Muscle layer of duodenum (tissue), 2 donors: ENCODE results near the gene LPA.
A peak's percentile ranks its signal among the peaks of the same experiment; 100 is the strongest.
"Not testable (repeated sequence)": the region's sequence is repeated elsewhere in the genome, so short reads cannot be mapped to it uniquely, and the experiment has no call there.

Source experiments
- H3K27ac ChIP-seq: one replicate; pipeline ENCODE4 v1.7.0; 2013; ENCODE audit warnings: mild to moderate bottlenecking, low read length
- H3K27me3 ChIP-seq: one replicate; pipeline ENCODE4 v1.7.0; 2013; ENCODE audit warnings: low read depth, mild to moderate bottlenecking, control low read depth, low read length
- H3K36me3 ChIP-seq, 2 donors: one replicate each; pipeline ENCODE4 v1.7.0; 2013; ENCODE audit warnings: low read length in 2 of 2, control low read depth in 1 of 2, mild to moderate bottlenecking in 1 of 2; ENCODE audit not compliant: insufficient read depth in 2 of 2, control insufficient read depth in 1 of 2
- H3K4me1 ChIP-seq, 2 donors: one replicate each; pipeline ENCODE4 v1.7.0; 2013; ENCODE audit warnings: low read length in 2 of 2, mild to moderate bottlenecking in 2 of 2, control low read depth in 1 of 2, moderate library complexity in 1 of 2; ENCODE audit not compliant: insufficient read depth in 2 of 2, control insufficient read depth in 1 of 2
- H3K4me3 ChIP-seq, 2 donors: one replicate each; pipeline ENCODE4 v1.7.0; 2013; ENCODE audit warnings: low read length in 2 of 2, low read depth in 1 of 2, mild to moderate bottlenecking in 1 of 2
- H3K9me3 ChIP-seq, 2 donors: one replicate each; pipeline ENCODE4 v1.7.0; 2013; ENCODE audit warnings: low read length in 2 of 2, control low read depth in 1 of 2, mild to moderate bottlenecking in 1 of 2; ENCODE audit not compliant: control insufficient read depth in 1 of 2
- donor health status: healthy.

The LPA gene

DNA sequence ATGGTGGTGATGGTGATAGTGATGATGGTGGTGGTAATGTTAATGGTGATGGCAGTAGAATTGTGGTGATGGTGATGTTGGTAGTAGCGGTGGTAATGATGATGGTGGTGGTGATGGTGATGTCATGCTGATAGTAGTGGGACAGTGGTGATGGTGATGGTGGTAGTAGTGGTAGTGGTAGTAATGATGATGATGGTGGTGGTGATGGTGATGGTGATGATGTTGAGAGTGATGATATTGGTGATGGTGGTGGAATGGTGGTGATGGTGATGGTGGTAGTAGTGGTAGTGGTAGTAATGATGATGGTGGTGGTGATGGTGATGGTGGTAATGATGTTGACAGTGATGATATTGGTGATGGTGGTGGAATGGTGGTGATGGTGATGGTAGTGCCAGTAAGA lies 128.8 kb downstream of the LPA start:
- Histone ChIP-seq H3K4me1 (no peaks in the 10 kb centered on the region), H3K9me3 (no peaks in the 10 kb centered on the region), H3K4me3 (no peak overlapping the region), H3K27me3 (no peaks in the 10 kb centered on the region), H3K36me3 (no peaks in the 10 kb centered on the region), H3K27ac (no peak overlapping the region)

DNA sequence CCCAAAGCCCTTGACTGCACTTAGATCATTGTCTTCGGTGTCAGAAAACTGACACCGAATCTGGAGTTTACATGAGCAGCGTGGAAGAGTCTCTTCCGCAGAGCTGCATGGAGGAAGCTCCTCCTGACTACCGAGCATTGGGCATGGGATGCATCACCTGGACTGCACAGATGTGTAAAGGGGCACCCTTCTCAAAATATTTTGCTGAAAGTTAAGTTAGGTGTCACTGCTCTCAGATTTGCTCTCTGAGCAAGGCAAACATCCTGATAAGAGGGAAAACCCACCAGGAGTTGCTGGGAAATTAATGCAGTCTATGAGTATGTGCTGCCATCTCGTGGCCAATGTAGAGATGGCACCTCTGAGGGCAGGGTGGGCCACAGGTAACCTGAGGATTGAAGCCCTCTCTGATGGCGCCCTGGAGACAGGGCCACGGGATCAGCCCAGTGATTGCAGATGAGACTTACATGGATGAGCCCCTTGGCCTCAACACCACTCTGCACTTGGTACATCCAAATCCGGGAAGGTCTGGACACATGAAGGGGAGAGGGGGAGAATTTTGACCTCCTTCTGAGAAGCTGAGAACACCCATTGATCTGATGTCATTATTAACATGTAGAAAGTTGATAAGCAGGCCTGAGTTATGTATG lies 129.9 kb downstream of the LPA start:
- Histone ChIP-seq H3K4me1 (no peaks in the 10 kb centered on the region), H3K4me3 (peak overlapping the region in 1 of 2 donors; percentile 9), H3K36me3 (no peaks in the 10 kb centered on the region), H3K27ac (no peak overlapping the region), H3K27me3 (no peaks in the 10 kb centered on the region), H3K9me3 (no peaks in the 10 kb centered on the region)

DNA sequence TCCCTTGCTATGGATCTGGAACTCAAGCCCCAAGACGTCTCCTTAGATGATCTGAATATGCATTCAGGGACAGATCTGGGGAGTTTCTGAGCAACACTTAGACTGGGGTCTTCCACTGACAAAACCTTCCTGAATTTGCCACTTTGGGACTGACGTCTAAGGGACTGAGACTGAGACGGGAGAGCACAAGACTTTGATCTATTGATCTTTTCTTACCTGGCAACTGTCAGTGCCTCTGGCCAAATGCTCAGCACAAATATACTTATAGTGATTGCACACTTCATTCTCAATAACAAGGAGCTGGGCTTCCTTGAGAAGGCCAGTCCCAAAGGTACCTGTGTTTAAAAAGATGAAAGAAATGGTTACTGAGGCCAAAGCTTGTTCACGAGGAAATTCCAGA lies 131.8 kb downstream of the LPA start:
- Histone ChIP-seq H3K9me3 (no peaks in the 10 kb centered on the region), H3K4me3 (no peak overlapping the region), H3K27ac (no peak overlapping the region), H3K36me3 (no peaks in the 10 kb centered on the region), H3K27me3 (no peaks in the 10 kb centered on the region), H3K4me1 (no peaks in the 10 kb centered on the region)

DNA sequence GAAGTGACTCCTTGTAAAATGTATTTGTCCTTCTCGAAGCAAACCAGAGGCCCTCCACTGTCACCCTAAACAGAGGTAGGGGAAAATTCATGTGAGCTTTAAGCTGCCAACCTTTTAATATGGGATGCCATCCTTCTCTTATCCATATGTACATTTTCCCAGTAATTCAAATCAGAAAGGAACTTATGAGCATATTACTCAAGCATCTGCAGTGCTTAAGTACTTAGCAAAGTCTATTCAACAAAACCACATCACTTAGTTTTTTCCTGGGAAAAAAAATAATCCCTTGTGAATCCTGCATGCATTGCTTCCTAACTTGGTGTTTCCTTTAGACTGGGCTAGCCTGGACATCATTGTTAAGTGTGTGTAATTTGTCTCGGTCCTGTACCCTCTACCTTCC lies 132.2 kb downstream of the LPA start:
- no peaks in the 10 kb centered on the region for H3K4me1 ChIP-seq
- no peaks in the 10 kb centered on the region for H3K27me3 ChIP-seq
- no peak overlapping the region for H3K27ac ChIP-seq
- H3K4me3 ChIP-seq: no peak overlapping the region
- no peaks in the 10 kb centered on the region for H3K9me3 ChIP-seq
- H3K36me3 ChIP-seq: no peaks in the 10 kb centered on the region

DNA sequence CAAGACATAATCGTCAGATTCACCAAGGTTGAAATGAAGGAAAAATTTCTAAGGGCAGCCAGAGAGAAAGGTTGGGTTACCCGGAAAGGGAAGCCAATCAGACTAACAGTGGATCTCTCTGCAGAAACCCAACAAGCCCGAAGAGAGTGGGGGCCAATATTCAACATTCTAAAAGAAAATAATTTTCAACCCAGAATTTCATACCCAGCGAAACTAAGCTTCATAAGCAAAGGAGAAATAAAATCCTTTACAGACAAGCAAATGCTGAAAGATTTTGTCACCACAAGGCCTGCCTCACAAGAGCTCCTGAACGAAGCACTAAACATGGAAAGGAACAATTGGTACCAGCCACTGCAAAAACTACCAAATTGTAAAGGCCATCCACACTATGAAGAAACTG lies 134.6 kb downstream of the LPA start:
- not testable (repeated sequence) for H3K27ac ChIP-seq, H3K4me1 ChIP-seq, H3K4me3 ChIP-seq, H3K9me3 ChIP-seq, H3K27me3 ChIP-seq, H3K36me3 ChIP-seq

DNA sequence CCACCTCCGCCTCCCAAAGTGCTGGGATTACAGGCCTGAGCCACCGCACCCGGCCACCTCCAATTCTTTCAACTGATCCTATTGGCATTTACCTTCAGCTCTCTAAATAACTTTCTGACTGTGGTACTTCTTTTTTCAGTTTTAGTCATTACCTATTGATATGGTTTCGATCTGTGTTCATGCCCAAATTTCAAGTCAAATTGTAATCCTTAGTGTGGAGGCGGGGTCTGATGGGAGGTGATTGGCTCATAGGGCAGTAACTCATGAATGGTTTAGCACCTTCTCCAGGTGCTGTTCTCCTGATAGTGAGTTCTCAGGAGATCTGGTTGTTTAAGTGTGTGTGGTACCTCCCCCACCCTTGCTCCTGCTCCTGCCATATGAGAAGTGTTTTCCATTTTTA lies 140.9 kb downstream of the LPA start:
- no peaks in the 10 kb centered on the region for H3K9me3 ChIP-seq
- no peaks in the 10 kb centered on the region for H3K27me3 ChIP-seq
- H3K27ac ChIP-seq: no peak overlapping the region
- H3K4me3 ChIP-seq: no peak overlapping the region
- H3K4me1 ChIP-seq: peaks cover 0 to 4% of the 10 kb centered on the region in 2 donors
- H3K36me3 ChIP-seq: no peaks in the 10 kb centered on the region

DNA sequence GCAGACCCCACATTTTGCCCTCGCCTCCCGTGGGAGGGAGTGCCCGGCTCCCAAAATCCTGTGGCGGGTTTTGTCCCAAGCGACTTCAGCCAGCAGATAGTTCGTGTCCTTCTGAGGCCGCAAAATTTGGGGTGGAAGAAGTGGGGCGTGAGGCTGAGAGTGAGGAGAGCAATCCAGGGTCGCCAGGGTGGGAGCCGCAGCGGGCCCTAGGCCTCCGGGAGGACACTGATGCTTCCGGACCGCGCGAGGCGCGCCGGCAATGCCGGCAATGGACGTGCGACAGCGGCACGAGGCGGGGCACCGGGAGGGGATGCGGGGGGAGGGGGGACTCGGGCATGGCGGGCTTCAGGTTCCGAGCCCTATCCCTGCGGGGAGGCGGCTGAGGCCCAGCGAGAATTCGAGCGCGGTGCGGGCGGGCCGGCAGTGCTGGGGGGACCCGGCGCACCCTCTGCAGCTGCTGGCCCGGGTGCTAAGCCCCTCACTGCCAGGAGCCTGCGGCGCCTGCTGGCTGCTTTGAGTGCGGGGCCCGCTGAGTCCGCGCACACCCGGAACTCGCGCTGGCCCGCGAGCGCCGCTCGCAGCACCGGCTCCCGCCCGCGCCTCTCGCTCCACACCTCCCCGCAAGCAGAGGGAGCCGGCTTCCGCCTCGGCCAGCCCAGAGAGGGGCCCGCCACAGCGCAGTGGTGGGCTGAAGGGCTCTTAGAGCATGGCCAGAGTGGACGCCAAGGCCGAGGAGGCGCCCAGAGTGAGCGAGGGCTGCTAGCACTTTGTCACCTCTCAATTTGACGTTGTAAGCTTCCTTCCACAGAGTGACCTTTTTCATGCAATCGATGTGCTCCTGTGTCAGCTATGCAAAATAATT lies 143.8 kb downstream of the LPA start:
- H3K4me3 ChIP-seq: peak overlapping the region; percentile 61 to 77
- H3K27ac ChIP-seq: peak overlapping the region; percentile 9
- no peaks in the 10 kb centered on the region for H3K36me3 ChIP-seq
- H3K27me3 ChIP-seq: no peaks in the 10 kb centered on the region
- peaks cover 0 to 4% of the 10 kb centered on the region in 2 donors for H3K4me1 ChIP-seq
- no peaks in the 10 kb centered on the region for H3K9me3 ChIP-seq

DNA sequence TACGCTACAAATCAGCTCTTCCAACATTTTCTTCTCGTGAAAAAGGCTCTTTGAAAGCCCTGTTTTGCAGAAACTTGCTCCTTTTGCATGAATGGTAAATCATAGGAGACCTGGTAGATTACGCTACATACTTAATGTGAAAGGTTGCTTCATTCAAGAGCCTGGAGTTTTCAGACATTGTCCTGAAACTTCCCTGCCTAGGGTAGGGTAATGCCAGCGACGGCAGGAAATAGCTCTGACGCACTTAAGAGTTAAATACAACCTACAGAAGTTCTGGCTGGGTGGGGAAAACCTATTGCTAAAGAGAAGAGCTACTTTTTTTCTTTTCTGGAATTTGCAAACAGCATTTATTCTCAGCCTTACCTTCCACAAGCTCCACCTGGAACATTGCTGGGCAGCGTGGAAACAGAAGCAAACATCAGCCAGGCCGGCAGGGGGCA lies 144.5 kb downstream of the LPA start:
- Histone ChIP-seq H3K4me1 (peaks cover 0 to 4% of the 10 kb centered on the region in 2 donors), H3K4me3 (peak overlapping the region; percentile 61 to 77), H3K9me3 (no peaks in the 10 kb centered on the region), H3K27me3 (no peaks in the 10 kb centered on the region), H3K27ac (peak overlapping the region; percentile 9), H3K36me3 (no peaks in the 10 kb centered on the region)

DNA sequence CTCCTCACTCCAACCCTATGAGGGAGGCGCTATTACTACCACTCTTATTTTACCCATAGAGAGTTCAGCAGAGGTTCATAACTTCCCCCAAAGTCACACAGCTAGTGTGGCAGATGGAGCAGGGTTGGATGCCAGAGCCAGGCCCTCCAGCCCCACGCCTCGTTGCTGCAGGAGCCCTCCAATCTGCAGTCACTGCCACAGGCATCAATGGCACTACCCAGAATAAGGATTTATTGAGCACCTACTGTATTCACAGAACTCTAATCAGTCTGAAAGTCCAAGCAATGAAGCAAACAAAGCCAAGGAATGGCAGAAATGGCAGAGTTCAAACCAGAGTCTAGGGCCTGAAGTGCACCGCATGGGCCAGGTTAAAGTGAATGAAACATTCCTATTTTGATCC lies 144.9 kb downstream of the LPA start:
- Histone ChIP-seq H3K4me3 (no peak overlapping the region), H3K27ac (no peak overlapping the region)

DNA sequence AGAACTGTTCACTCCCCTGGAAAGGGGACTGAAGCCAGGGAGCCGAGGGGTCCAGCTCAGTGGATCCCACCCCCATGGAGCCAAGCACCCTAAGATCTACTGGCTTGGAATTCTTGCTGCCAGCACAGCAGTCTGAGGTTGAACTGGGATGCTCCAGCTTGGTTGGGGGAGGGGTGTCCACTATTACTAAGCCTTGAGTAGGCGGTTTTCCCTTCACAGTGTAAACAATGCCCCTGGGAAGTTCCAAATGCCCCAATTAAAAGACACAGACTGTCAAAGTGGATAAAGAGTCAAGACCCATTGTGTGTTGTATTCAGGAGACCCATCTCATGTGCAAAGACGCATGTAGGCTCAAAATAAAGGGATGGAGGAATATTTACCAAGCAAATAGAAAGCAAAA lies 150.2 kb downstream of the LPA start:
- H3K9me3 ChIP-seq: no peaks in the 10 kb centered on the region
- no peaks in the 10 kb centered on the region for H3K4me1 ChIP-seq
- no peak overlapping the region for H3K4me3 ChIP-seq
- H3K27me3 ChIP-seq: no peaks in the 10 kb centered on the region
- no peak overlapping the region for H3K27ac ChIP-seq
- no peaks in the 10 kb centered on the region for H3K36me3 ChIP-seq

More for the DNA sequence above, 144.9 kb downstream of the LPA start:
- peaks cover 0 to 4% of the 10 kb centered on the region in 2 donors for H3K4me1 ChIP-seq
- no peaks in the 10 kb centered on the region for H3K9me3 ChIP-seq
- H3K27me3 ChIP-seq: no peaks in the 10 kb centered on the region
- no peaks in the 10 kb centered on the region for H3K36me3 ChIP-seq

DNA sequence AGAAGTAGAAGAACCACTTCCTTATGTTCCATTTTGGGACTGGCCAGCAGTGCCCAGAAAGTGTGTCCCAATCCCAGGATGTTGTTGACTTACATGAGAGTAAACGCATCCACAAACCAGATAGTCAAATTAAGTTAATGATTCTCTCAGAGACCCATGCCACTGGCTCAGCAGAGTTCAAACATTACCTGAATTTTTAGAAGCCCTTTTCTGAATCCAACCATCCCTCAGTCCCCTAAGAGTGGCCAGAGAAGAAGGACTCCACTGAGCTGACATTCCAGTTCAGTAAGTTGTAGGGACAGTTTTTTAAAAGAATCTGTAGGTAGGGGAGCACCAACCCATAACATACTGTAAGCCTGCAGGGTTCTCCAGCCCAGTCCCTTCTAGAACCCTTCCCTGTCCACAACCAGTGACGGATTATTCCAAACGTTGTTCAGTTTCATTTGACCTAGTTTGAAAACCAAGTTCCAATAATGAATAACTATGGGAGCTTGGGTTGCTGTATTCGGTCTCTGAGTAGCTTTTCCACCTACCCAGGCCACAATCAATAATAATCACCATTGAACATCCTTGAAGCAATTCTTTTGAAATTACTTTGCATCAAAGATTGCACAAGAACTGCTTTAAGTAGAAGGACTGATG lies 153.0 kb downstream of the LPA start:
- no peak overlapping the region for H3K4me3 ChIP-seq
- no peaks in the 10 kb centered on the region for H3K27me3 ChIP-seq
- H3K9me3 ChIP-seq: no peaks in the 10 kb centered on the region
- H3K27ac ChIP-seq: no peak overlapping the region
- H3K36me3 ChIP-seq: no peaks in the 10 kb centered on the region
- H3K4me1 ChIP-seq: no peaks in the 10 kb centered on the region
